ENCODE data around the gene TRIM25. TPM values are rescaled to one million over a fixed set of nuclear protein-coding genes. Genes with fewer than 3 reads are reported as not detected.

TRIM25 gene
- total RNA-seq, 1 donor from 2014 or later, result 19.5 TPM

Other genes starting within 250 kb of the TRIM25 start
- gene C17orf67, start 80.1 kb downstream of the TRIM25 start, total RNA-seq, result 1.1 TPM
- 3.6 TPM for gene DGKE, start 79.9 kb downstream of the TRIM25 start, total RNA-seq
- 8.1 TPM for gene COIL, start 47.0 kb upstream of the TRIM25 start, total RNA-seq
- 90.0 TPM for gene SCPEP1, start 64.1 kb upstream of the TRIM25 start, total RNA-seq
- gene AKAP1, start 171.2 kb upstream of the TRIM25 start, total RNA-seq, result 282 TPM